ENCODE measurements around the gene FHIT. TPM values are rescaled to one million over a fixed set of nuclear protein-coding genes. Genes with fewer than 3 reads are reported as not detected.

The FHIT gene
- total RNA-seq, 1 donor from 2014 or later: 29.9 TPM

DNA sequence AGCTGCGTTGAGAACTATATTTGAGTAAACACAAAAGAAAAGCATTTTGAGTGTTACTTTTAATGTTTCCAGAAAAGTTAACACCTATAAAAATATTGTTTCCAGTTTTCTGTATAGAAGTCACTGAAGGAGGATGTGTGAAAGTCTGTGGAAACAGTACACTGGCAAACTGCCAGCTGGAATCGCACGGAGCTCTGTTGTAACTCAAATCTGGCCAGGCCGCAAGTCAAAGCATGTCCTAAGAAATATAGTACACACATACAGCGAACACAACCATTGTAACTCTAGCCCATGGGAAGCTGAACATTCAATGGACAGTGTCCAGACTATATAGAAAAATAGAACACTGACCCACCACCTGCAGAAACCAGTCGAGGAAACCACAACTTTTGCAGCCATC is 657.2 kb downstream of the FHIT start:
- intact Hi-C loops (cut with micrococcal nuclease): no loop called here
- no peaks in the 10 kb centered on the region for H3K36me3 Mint-ChIP-seq (ENCODE audit: low read depth)
- H3K27ac Mint-ChIP-seq: no peak overlapping the region
- H3K4me1 Mint-ChIP-seq (ENCODE audit: low read depth): no peaks in the 10 kb centered on the region
- H3K27me3 Mint-ChIP-seq (ENCODE audit: low read depth): peaks cover 9% of the 10 kb centered on the region
- H3K9me3 Mint-ChIP-seq: no peaks in the 10 kb centered on the region
- no peak overlapping the region for H3K4me3 Mint-ChIP-seq (ENCODE audit: low read depth)
- no peak for DNase-seq (ENCODE audit: low spot score)

DNA sequence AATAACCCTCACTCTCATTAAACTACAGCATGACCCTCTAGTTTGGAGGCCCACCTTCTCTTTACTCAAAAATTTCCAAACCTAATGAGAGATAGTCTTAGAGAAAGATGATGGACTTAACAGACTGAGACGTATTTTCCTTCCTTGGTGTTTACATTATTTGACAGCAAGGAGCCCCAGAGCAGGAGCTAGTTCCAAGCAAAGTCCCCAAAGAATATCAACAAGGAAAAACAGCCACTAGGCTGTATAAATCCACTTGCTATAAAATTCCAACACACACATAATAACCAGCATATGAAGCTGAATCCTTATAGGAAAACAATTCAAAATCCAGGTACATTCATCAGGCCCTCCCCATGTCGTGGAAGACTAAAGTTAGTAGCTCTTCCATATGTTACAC is 660.0 kb downstream of the FHIT start:
- Mint-ChIP-seq H3K4me1 (ENCODE audit: low read depth) (no peaks in the 10 kb centered on the region), H3K9me3 (no peaks in the 10 kb centered on the region), H3K36me3 (ENCODE audit: low read depth) (no peaks in the 10 kb centered on the region), H3K27me3 (ENCODE audit: low read depth) (peaks cover 4% of the 10 kb centered on the region), H3K27ac (no peak overlapping the region), H3K4me3 (ENCODE audit: low read depth) (no peak overlapping the region)
- no peak for DNase-seq (ENCODE audit: low spot score)
- intact Hi-C loops (cut with micrococcal nuclease): no loop called here

DNA sequence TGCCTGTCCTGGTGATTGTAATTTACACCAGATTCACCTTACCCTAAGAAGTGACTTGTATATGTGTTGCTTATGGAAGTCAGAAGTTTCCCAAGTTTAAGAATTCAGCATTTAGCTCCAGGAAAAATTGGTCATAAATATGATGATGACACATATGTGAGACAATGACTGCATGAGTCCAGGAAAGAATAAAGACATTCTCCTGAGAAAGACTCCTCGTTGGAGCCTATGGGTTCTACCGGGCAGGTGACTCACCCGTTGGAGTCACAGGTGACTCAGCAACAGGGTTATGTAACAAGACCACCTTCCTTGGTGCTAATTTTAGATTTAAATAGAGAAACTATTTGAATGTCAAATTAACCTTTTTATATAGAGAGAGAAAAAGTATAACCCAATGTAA is 662.4 kb downstream of the FHIT start:
- Mint-ChIP-seq H3K9me3 (no peaks in the 10 kb centered on the region), H3K4me1 (ENCODE audit: low read depth) (no peaks in the 10 kb centered on the region), H3K36me3 (ENCODE audit: low read depth) (no peaks in the 10 kb centered on the region), H3K27ac (no peak overlapping the region), H3K4me3 (ENCODE audit: low read depth) (no peak overlapping the region), H3K27me3 (ENCODE audit: low read depth) (peaks cover 4% of the 10 kb centered on the region)
- intact Hi-C loops (cut with micrococcal nuclease): no loop called here
- no peak for DNase-seq (ENCODE audit: low spot score)

DNA sequence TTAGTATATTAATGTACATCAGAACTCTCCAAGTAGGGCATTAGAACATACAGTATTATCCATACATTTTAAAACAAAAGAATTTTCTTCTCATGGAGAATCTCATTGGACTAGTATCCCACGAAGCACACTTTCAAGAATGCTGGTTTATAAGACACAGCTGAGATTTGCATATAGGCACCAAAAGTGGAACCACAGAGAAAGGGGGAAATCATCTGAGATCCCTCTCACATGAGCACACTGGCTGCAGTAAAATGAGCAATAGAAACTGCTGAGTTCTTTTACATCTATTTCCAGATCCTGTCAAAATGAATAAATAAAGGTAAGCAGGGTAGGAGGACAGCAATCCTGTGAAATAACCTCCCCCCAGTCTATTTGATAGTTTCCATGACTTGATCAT is 665.3 kb downstream of the FHIT start:
- intact Hi-C loops (cut with micrococcal nuclease): no loop called here
- Mint-ChIP-seq H3K27ac (no peak overlapping the region), H3K4me1 (ENCODE audit: low read depth) (no peaks in the 10 kb centered on the region), H3K36me3 (ENCODE audit: low read depth) (no peaks in the 10 kb centered on the region), H3K4me3 (ENCODE audit: low read depth) (no peak overlapping the region), H3K9me3 (no peaks in the 10 kb centered on the region), H3K27me3 (ENCODE audit: low read depth) (peaks cover 8% of the 10 kb centered on the region)
- no peak for DNase-seq (ENCODE audit: low spot score)

DNA sequence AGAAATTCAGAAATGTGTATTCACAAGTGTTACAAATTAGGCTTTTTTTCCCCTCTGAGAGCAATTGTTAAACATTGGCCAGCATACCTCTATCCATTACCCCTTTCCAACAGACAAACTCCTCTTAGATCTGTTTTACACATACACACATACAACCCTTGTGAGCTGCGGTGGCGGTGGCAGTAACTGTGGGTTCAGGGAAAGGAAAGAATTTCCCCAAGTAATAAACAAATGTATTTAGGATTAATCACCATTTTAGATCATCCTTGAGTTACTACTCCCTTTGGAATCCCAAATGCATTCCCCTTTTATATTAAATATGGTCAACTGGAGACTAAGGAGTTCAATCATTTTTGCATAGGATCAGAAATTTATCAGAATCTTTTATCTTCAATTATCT is 667.0 kb downstream of the FHIT start:
- Mint-ChIP-seq H3K27ac (no peak overlapping the region), H3K4me1 (ENCODE audit: low read depth) (no peaks in the 10 kb centered on the region), H3K4me3 (ENCODE audit: low read depth) (no peak overlapping the region), H3K9me3 (no peaks in the 10 kb centered on the region), H3K27me3 (ENCODE audit: low read depth) (peaks cover 8% of the 10 kb centered on the region), H3K36me3 (ENCODE audit: low read depth) (no peaks in the 10 kb centered on the region)
- intact Hi-C loops (cut with micrococcal nuclease): no loop called here
- DNase-seq (ENCODE audit: low spot score): no peak

DNA sequence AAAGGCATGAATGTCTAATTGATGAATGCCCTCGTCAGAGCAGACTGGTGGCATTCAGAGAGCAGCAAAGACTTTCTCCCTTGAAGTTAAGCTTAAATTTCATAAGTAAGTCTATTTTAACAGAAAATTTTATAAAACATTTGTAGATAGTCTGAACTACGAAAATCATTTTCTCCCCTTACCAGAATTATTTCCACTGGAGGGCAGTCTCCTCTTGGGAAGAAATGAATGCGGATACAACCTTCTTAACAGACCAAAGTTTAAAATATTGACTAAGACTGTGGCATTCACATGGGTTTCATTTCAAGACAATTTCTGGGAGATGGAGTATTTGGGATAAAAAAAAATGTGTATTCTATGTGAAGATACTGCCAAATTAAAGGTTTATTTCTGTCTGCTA is 669.0 kb downstream of the FHIT start:
- Mint-ChIP-seq H3K27ac (no peak overlapping the region), H3K4me1 (ENCODE audit: low read depth) (no peaks in the 10 kb centered on the region), H3K9me3 (no peaks in the 10 kb centered on the region), H3K27me3 (ENCODE audit: low read depth) (peaks cover 8% of the 10 kb centered on the region), H3K4me3 (ENCODE audit: low read depth) (no peak overlapping the region), H3K36me3 (ENCODE audit: low read depth) (no peaks in the 10 kb centered on the region)
- DNase-seq (ENCODE audit: low spot score): no peak
- intact Hi-C loops (cut with micrococcal nuclease): no loop called here

DNA sequence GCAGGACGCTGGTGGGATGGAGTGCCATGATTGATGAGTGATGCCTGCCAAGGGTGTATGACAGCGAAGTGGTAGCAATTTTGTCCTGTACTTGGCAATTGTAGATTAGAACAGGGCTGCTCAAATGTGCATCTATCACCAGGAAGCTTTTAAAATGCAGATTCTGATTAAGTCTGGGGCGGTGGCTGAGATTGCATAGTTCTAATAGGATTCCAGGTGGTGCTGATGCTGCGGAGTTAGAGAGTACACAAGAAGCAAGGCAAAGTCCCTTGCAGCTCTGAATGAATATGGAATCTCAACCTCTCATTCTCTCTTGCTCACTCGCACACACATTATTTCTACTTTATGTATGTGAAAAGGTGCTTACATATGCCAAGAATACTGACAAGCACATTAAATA is 670.4 kb downstream of the FHIT start:
- H3K27ac Mint-ChIP-seq: no peak overlapping the region
- H3K4me1 Mint-ChIP-seq (ENCODE audit: low read depth): no peaks in the 10 kb centered on the region
- no peaks in the 10 kb centered on the region for H3K9me3 Mint-ChIP-seq
- intact Hi-C loops (cut with micrococcal nuclease): no loop called here
- H3K27me3 Mint-ChIP-seq (ENCODE audit: low read depth): peaks cover 10% of the 10 kb centered on the region
- H3K4me3 Mint-ChIP-seq (ENCODE audit: low read depth): no peak overlapping the region
- DNase-seq (ENCODE audit: low spot score): no peak
- H3K36me3 Mint-ChIP-seq (ENCODE audit: low read depth): no peaks in the 10 kb centered on the region

DNA sequence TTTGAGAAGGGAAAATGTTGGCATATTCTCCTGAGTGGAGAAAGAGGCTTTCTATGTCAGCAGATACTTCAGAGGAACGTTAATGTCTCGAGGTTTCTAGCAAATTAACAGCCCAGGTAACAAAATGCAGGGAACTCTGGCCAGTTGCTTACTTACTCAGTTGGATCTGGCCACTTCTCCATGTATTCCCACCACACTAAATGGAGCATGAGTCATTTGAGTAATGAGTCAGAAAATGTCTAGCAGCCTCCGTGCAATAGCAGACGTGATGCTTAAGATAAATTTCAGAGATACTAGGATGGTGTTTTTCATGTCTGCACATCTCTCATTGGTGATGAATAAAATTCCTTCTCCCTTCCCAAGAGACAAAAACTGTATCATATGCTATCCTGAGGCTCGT is 671.5 kb downstream of the FHIT start:
- Mint-ChIP-seq H3K36me3 (ENCODE audit: low read depth) (no peaks in the 10 kb centered on the region), H3K9me3 (no peaks in the 10 kb centered on the region), H3K4me1 (ENCODE audit: low read depth) (no peaks in the 10 kb centered on the region), H3K27me3 (ENCODE audit: low read depth) (peaks cover 10% of the 10 kb centered on the region), H3K4me3 (ENCODE audit: low read depth) (no peak overlapping the region), H3K27ac (no peak overlapping the region)
- DNase-seq (ENCODE audit: low spot score): no peak
- intact Hi-C loops (cut with micrococcal nuclease): no loop called here

DNA sequence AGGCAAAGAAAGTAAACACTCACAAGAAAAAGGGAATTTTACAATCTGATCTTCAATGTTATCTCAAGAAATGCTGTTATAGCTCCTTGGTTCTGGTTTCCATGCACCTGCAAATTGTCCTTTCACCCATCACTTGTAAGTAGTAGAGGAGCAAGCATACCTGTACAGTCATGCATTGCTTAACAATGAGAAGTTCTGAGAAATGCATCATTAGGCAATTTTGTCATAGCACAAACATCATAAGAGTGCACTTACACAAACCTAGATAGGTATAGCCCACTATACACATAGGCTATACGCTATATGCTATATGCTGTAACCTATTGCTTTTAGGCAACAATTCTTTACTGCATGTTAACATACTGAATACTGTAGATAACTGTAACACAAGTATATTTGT is 672.3 kb downstream of the FHIT start:
- intact Hi-C loops (cut with micrococcal nuclease): no loop called here
- Mint-ChIP-seq H3K27me3 (ENCODE audit: low read depth) (peaks cover 8% of the 10 kb centered on the region), H3K9me3 (no peaks in the 10 kb centered on the region), H3K27ac (no peak overlapping the region), H3K36me3 (ENCODE audit: low read depth) (no peaks in the 10 kb centered on the region), H3K4me3 (ENCODE audit: low read depth) (no peak overlapping the region), H3K4me1 (ENCODE audit: low read depth) (no peaks in the 10 kb centered on the region)
- no peak for DNase-seq (ENCODE audit: low spot score)

DNA sequence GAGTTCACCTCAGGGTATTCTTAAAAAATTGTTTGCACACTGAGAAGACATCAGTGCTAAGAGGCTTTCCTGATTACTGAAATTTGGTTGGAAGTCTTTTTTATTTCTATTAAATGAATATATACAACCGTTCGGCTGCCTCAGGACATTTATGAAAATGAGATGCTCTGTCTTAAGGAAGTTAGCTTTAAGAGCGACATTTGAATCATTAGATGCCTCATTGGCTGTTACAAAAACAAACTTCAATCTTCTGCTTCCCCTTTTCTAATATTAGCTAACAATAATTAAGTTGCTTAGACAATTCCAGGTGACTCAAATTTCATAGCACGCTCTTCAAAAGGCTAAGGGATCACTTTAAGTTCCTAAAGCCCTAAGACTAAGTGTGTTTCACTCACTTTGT is 673.7 kb downstream of the FHIT start:
- Mint-ChIP-seq H3K27me3 (ENCODE audit: low read depth) (peaks cover 8% of the 10 kb centered on the region), H3K4me3 (ENCODE audit: low read depth) (no peak overlapping the region), H3K36me3 (ENCODE audit: low read depth) (no peaks in the 10 kb centered on the region), H3K4me1 (ENCODE audit: low read depth) (no peaks in the 10 kb centered on the region), H3K9me3 (no peaks in the 10 kb centered on the region), H3K27ac (no peak overlapping the region)
- intact Hi-C loops (cut with micrococcal nuclease): no loop called here
- DNase-seq (ENCODE audit: low spot score): no peak

DNA sequence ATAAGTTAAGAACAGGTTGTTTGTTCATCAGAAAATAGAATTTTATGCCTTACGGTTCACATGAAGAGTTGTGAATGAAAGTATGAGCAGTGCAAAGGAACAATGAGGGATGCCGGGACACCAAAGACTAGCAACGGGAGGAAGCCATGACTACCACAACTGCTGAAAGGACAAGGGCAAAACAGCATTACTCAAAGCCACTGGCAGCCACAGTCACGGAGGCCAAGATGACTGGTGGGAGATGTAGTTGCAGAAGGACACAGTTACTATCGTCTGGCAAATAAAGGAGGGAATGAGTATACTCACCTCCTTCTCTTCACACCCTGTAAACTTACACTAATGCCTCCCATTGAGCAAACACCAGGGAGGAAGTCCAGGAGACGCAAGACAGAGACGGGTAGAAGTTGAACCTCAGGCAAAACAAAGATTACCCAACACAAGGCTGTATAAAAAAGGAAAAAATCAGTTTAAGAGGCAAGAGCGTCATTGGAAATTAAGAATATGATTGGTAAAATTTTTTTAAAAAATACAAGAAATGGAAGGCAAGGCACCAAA is 675.5 kb downstream of the FHIT start:
- Mint-ChIP-seq H3K4me3 (ENCODE audit: low read depth) (no peak overlapping the region), H3K27me3 (ENCODE audit: low read depth) (peaks cover 4% of the 10 kb centered on the region), H3K36me3 (ENCODE audit: low read depth) (no peaks in the 10 kb centered on the region), H3K27ac (no peak overlapping the region), H3K9me3 (no peaks in the 10 kb centered on the region), H3K4me1 (ENCODE audit: low read depth) (no peaks in the 10 kb centered on the region)
- intact Hi-C loops (cut with micrococcal nuclease): no loop called here
- DNase-seq (ENCODE audit: low spot score): no peak

DNA sequence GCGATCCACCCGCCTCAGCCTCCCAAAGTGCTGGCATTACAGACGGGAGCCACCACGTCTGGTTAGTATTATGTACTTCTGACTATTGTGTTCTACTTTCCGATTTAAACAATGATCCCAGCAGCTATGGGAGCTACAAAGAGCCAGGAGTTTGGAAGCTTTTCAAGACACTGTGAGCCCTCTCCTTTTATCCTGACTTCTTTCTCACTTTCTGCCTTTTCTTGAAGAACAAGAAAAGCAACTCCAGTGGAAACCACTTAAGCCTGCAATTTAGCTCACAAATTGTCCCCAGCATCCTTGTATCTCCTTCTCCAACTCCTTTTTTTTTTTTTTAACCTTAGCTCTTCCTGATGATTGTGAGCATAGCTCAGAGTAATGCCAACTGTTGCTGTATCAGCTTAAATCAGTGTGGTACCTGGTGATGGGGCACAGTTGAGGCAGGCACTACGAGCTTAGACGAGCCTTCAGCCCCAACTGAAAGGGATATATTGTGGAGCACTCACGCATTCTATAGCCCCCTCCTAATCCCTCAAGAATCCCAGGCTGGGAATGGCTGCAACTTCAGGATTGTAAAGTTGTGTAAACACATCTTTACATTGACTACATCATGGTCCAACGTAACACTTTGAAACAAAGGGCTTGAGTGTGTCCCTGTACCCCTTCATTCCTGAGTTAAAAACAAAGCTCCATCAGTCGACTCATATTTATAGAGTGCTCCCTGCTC is 677.0 kb downstream of the FHIT start:
- intact Hi-C loops (cut with micrococcal nuclease): no loop called here
- H3K4me3 Mint-ChIP-seq (ENCODE audit: low read depth): no peak overlapping the region
- no peaks in the 10 kb centered on the region for H3K36me3 Mint-ChIP-seq (ENCODE audit: low read depth)
- no peaks in the 10 kb centered on the region for H3K4me1 Mint-ChIP-seq (ENCODE audit: low read depth)
- no peak for DNase-seq (ENCODE audit: low spot score)
- no peak overlapping the region for H3K27ac Mint-ChIP-seq
- H3K9me3 Mint-ChIP-seq: no peaks in the 10 kb centered on the region
- H3K27me3 Mint-ChIP-seq (ENCODE audit: low read depth): peaks cover 4% of the 10 kb centered on the region

DNA sequence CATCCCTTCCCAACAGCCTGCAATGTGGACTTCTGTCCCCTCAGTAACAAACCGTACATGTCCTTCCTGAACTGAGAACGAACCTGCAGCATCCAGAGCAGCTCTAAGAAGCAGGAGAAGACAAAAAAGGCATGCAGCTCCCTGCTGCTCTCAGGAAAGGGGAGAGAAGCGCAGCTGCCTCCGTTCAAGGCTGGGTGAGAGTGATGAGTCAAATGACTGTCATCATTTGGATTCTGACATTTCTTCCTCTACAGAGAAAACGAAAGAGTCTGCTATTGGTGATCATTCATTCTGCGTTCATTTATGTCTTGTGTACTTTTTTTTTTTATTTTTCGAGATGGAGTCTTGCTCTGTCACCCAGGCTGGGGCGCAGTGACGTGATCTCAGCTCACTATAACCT is 677.8 kb downstream of the FHIT start:
- H3K9me3 Mint-ChIP-seq: no peaks in the 10 kb centered on the region
- DNase-seq (ENCODE audit: low spot score): no peak
- no peaks in the 10 kb centered on the region for H3K36me3 Mint-ChIP-seq (ENCODE audit: low read depth)
- H3K27me3 Mint-ChIP-seq (ENCODE audit: low read depth): peaks cover 4% of the 10 kb centered on the region
- no peak overlapping the region for H3K27ac Mint-ChIP-seq
- no peak overlapping the region for H3K4me3 Mint-ChIP-seq (ENCODE audit: low read depth)
- intact Hi-C loops (cut with micrococcal nuclease): no loop called here
- no peaks in the 10 kb centered on the region for H3K4me1 Mint-ChIP-seq (ENCODE audit: low read depth)

DNA sequence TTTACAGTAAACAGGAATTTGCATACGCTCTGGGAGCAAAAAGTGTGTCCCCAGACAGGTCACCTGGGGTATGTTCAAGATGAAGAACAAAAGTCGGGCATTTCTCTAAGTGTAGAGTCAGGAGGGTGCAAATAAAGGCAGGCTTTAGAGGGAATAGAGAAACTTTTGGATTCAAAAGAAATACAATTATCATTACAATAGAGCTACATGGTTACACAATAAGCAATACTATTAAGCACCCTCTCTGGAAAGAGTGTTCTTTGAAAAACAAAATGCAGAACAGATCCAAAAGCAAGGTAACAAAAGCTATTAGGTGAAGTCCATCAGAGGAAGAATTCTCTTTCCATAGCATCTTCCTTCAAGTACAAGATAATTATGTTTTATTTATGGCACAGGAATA is 679.7 kb downstream of the FHIT start:
- Mint-ChIP-seq H3K36me3 (ENCODE audit: low read depth) (no peaks in the 10 kb centered on the region), H3K4me3 (ENCODE audit: low read depth) (no peak overlapping the region), H3K9me3 (peaks cover 7% of the 10 kb centered on the region), H3K27me3 (ENCODE audit: low read depth) (peaks cover 2% of the 10 kb centered on the region), H3K4me1 (ENCODE audit: low read depth) (no peaks in the 10 kb centered on the region), H3K27ac (no peak overlapping the region)
- DNase-seq (ENCODE audit: low spot score): no peak
- intact Hi-C loops (cut with micrococcal nuclease): no loop called here
